AG08395 (cell line): ENCODE measurements around the gene ARMC9.

Source experiments
- DNase-seq: peaks from one replicate; pipeline ENCODE4 v3.0.0; 2012; ENCODE audit warnings: mixed read lengths, low spot score

ARMC9 gene

GRCh38 chr2:231315896-231316295 is 117.5 kb downstream of the ARMC9 start:
- DNase-seq = no peak

- no peak for DNase-seq
Measured at GRCh38 chr2:231317579-231317978, 119.1 kb downstream of the ARMC9 start.

GRCh38 chr2:231318436-231318835 is 120.0 kb downstream of the ARMC9 start:
- no peak for DNase-seq

DNA sequence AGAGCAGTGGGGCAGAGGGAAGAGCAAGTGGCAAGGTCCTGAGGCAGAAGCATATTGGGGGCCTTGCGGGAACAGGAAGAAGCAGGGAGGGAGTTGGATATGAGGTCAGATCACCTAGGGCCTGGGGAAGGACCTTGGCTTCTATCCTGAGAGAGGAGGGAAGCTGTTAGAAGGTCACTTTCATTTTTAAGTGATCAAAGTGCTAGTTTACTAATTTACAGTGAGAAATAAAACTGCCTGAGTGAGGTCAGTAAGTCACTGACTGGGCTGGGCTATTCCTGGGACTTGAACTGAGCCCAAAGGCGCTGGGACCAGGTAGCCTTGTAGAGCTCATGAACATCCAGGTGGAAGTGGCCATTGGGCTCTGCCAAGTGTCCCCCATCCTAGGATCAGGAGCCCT is 120.5 kb downstream of the ARMC9 start:
- no peak for DNase-seq

GRCh38 chr2:231319867-231320266 is 121.4 kb downstream of the ARMC9 start:
- no peak for DNase-seq

DNA sequence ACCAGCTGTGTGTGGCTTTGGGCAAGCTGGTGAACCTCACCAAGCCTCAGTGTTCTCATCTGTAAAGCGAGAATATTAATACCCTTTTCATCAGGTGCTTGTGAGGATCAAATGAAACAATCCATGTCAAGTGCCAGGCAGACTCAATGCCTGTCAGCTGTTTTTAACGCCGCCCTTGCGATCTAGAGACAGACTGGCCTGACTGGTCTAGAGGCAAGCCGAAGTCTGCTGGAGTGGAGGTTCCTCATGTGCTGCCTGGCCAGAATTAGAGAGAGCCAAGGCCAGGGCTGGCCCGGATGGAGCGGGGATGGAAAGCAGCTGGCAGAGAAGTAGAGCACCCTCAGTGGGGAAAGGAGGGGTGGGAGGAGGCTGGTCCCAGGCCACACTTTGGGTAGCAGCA is 122.6 kb downstream of the ARMC9 start:
- no peak for DNase-seq

GRCh38 chr2:231321556-231322334 is 123.3 kb downstream of the ARMC9 start:
- no peak for DNase-seq

DNA sequence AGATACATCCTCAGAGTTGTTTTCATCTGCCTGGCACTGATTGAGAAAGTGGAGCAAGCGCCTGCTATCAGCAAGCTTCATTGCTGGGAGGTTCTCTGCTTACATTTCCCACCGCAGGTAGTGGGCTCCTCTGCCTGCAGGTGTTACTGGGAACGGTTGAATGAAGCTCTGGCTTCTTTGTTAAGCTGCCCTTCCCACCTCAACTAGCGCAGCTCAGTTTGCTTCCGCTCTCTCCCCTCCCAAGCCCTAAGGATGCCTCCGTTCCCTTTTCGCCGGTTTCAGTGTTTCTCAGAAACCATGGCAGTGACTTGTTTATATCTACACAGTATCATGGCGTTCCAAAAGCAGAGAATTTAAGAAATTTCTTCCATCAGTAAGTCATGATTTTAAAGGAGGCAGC is 124.9 kb downstream of the ARMC9 start:
- DNase-seq = no peak

- no peak for DNase-seq
Measured at GRCh38 chr2:231325826-231326225, 127.4 kb downstream of the ARMC9 start.

GRCh38 chr2:231326404-231326803 is 128.0 kb downstream of the ARMC9 start:
- no peak for DNase-seq

DNA sequence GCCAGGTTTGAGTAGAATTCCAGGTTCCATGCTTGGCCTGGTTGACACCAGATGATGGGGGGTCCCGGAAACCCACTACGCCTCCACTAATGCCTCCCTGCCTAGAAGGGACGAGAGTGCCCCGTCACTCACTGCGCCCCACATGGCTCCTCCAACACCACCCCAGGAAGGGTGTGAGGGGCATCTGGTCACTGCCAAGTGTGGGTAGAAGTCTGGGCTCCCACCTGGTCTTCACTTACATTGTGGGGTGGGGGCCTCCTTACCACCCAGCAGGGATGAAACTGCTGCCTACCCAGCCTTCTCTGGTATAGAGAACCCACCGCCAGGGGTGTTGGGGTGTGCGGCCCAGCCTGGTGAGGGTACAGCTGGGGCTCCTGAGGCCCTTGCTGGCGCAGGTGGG is 131.9 kb downstream of the ARMC9 start:
- no peak for DNase-seq

- no peak for DNase-seq
Measured at GRCh38 chr2:231331533-231331932, 133.1 kb downstream of the ARMC9 start.

- DNase-seq = no peak
Measured at GRCh38 chr2:231332388-231332787, 134.0 kb downstream of the ARMC9 start.

DNA sequence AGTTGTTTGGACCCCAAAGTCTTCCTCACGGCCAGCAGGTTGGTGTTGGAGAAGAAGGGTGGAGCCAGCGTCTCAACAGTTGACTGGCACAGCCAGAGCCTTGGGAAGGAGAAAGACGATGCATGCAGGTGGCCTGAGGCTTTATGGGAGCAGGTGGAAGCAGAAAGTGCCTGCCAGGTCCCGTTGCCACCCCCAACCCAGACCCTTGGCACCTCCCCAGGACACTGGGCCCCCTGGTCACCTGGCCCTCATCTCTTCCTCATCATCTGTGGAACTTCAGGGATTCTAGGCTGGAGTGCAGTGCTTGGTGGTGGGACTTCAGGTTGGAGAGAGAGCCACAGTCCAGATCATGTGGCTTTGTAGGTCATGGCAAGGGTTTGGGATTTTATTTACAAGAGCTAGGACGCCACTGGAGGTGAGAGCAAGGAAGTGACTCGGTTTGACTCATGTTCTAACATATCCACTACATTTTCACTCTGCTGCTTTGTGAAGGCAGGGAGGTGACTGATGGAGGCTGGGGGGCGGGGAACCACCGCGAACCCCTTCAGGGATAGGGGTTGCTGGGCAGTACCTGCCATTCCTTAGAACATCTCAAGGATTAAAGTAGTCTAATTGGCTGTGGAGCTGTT is 134.6 kb downstream of the ARMC9 start:
- no peak for DNase-seq

- DNase-seq = no peak
Measured at GRCh38 chr2:231334179-231334930, 135.9 kb downstream of the ARMC9 start.

GRCh38 chr2:231334981-231335380 is 136.6 kb downstream of the ARMC9 start:
- no peak for DNase-seq

- DNase-seq = no peak
Measured at GRCh38 chr2:231335591-231335990, 137.2 kb downstream of the ARMC9 start.

DNA sequence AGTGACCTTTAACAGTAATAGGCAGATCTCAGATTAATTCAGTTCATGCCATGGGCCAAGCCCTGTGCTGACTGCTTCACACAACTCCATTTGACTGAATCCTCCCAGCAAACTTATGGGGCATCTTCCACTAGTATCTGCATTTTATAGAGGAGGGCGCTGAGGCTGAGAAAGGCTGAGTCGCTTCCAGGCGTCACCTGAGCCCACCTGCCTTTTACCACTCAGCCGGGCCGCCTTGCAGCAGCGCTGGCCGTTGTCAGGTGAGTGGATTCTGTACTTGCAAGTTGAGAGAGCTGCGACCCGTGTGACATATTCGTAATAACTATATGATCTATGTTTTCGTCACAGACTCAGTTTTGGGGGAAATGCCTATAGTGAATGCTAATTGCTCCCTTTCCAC is 137.8 kb downstream of the ARMC9 start:
- no peak for DNase-seq

GRCh38 chr2:231336700-231337099 is 138.3 kb downstream of the ARMC9 start:
- no peak for DNase-seq

- no peak for DNase-seq
Measured at GRCh38 chr2:231337807-231338759, 139.7 kb downstream of the ARMC9 start.

- no peak for DNase-seq
Measured at GRCh38 chr2:231339316-231339715, 140.9 kb downstream of the ARMC9 start.

GRCh38 chr2:231341100-231341499 is 142.7 kb downstream of the ARMC9 start:
- DNase-seq = no peak
